Hindlimb muscle (tissue), 1 donor: ENCODE measurements around the gene ERC1. TPM values are rescaled to one million over a fixed set of nuclear protein-coding genes. Genes with fewer than 3 reads are reported as not detected.

Experiments used
- DNase-seq: peaks from one replicate; pipeline ENCODE4 v3.0.0-alpha.2; 2013
- polyA plus RNA-seq: library from polyadenylated mRNA; unstranded; fragments of 120-200 nt; gene quantifications from one replicate; pipeline ENCODE4 v1.2.1, GENCODE V29; 2013; ENCODE audit not compliant: insufficient read length

The ERC1 gene
- polyA plus RNA-seq, 1 donor: 24.1 TPM

- DNase-seq: no peak
Observed at GRCh38 chr12:1360441-1361210, 369.6 kb downstream of the ERC1 start.

DNA sequence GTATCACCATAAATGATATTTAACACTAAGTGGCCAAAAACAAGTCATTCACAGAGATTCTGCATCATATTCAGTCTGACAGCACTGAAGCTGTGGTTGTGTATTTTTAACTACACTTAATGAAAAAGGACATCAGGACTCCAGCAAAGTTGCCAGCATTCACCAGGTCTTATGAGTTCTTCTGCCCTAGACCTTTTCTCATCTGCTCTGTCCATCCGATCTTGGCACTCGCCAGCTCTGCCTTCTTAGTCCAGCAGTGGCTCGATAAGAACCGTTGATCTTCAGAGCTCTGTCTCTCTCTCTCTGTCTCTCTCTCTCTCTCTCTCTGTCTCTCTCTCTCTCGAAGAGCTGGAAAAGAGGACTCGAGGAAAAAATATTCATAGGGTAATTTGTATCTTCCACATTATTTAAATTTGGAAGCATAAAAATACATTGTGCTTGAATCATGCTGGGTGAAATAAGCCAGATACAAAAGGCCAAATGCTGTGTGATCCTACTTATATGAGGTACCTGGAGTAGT, 371.2 kb downstream of the ERC1 start:
- DNase-seq: no peak

DNA sequence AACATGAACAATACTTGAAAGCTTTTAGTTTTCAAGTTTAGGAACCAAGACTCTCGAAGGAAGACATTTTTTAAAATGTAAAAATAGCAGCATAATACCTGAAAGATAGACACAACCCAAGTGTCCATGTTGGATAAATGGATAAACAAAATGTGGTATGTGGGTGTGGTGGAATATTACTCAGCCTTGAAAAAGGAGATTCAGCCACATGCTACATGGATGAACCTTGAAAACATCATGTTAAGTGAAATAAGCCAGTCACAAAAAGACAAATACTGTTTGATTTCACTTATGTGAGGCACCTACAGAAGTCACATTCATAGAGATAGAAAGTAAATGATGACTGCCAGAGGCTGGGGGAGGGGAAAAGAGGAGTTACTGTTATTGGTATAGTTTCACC, 374.7 kb downstream of the ERC1 start:
- no peak for DNase-seq

- DNase-seq: no peak
Observed at GRCh38 chr12:1367331-1368291, 376.6 kb downstream of the ERC1 start.

DNA sequence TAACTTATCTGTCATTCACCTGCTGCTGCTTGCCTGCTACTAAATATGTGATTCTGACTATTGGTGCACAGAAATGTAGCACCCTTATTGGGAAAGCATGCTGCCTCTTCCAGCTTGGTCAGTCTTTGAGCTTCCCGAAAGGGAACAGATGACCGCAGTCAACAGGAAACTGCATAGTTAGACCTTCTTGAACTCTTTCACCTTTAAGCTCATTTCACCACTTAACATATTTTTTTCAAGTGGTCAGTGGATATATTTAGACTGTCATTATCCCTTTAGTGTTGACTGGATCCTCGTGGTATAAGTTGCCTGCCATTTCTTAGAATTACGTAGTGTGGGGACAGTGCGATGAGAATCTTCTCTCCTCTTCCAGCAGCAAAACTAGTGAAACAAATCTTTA, 378.4 kb downstream of the ERC1 start:
- no peak for DNase-seq

- DNase-seq: no peak
Observed at GRCh38 chr12:1369938-1370500, 379.0 kb downstream of the ERC1 start.

- peak; percentile 66 for DNase-seq
Observed at GRCh38 chr12:1373901-1374735, 383.1 kb downstream of the ERC1 start.

DNA sequence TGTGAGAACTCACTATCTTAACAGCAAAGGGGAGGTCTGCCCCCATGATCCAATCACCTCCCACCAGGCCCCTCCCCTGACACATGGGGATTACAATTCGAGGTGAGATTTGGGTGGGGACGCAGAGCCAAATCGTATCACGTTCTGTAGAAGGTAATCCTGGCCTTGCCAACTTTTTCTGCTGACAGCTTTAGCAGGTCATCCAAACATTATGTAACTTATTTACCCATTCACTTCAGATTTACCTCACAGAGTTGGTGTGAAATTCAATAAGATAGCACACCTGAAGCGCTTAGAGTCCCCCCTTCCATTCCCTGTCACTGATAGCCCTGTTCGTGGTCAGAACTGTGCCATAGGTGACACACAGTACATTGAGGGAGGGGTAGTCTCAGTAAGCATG, 384.3 kb downstream of the ERC1 start:
- DNase-seq: no peak

DNA sequence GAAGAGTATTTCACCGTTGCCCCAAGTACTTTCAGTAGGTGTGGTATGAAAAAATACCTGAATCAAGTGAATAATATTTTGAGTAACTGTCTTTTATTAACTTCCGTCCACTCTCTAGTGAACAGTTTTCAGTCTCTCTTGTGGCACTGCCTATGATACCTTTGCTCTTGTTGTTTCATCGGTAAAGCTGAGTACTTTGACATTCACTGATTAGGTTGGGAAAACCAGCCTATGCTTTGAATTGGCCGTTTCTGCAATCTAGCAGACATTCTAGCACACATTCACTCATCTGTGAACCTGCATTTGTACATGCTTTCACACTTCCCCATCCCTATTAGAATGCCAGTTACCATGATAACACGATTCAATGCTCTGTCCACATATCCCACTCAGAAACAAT, 386.1 kb downstream of the ERC1 start:
- DNase-seq: no peak

DNA sequence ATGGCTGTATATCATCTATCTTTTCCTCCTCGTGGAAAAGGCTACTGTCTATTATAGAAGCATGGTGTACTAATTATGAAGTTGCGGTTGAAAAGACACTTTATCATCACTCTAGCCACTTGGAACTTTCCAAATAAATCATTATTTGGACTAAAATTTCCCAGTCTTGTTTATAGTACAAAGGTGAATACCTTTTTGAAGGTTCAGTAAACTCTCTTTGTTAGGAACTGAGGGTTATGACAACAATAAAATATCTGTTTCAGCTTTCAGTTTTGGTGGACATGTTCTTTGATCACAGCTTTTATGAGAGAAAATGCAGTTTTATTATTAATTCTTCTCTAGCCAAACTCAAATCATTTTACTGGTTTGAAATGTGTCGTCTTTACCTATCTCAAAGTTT, 386.7 kb downstream of the ERC1 start:
- no peak for DNase-seq

DNA sequence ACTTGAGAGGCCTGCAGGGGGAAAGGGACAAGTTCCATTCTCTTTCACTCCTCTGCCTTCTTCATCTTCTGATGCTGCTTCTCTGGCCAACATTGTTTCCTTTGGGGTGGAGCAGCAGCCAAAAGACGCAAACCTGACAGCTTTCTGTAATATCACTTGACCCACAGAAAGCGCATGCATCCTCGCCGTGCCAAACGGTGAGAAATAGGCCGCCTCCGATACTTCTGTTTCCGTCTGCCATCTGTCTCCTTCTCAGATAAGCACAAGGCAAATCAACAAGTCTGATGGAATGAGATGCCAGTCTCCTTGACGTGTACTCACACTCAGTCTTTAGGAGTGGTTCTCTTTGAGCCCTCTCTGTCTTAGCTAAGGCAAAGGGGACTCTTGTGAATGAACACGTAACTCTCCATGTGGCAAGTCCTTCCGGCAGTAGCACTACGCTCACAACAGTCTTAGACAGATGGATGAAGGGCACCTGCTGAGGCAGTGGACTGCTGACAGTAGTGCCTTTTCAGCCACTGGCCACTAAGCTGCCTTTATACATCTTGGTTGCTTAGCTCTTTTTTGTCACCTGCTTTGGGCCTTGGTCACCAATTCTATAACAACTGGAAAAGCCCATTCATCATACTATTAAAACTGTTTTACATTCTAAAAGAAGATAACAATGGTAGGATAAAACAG, 389.3 kb downstream of the ERC1 start:
- no peak for DNase-seq

- no peak for DNase-seq
Observed at GRCh38 chr12:1382151-1382550, 391.1 kb downstream of the ERC1 start.

- no peak for DNase-seq
Observed at GRCh38 chr12:1382826-1383225, 391.8 kb downstream of the ERC1 start.

DNA sequence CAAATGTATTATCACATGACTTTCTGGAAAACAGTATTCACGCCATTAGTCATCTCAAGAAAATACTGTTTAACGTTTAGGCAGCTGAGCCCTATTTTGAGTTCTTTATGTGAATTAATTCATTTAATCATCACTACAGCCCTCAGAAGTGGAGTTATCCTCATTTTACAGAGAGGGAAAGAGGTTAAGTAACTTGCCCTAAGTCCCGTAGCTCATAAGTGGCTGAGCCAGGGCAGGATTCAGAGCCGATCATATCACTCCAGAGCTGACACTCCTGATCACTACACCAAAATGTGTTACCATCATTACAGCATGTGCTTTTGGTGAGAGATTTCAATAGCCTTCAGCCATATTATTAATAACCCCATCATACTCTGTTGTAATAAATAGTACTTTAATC, 392.7 kb downstream of the ERC1 start:
- DNase-seq: no peak

GRCh38 chr12:1384910-1385309, 393.9 kb downstream of the ERC1 start:
- no peak for DNase-seq

- DNase-seq: no peak
Observed at GRCh38 chr12:1391722-1392121, 400.7 kb downstream of the ERC1 start.

GRCh38 chr12:1395421-1395955, 404.5 kb downstream of the ERC1 start:
- DNase-seq: no peak

DNA sequence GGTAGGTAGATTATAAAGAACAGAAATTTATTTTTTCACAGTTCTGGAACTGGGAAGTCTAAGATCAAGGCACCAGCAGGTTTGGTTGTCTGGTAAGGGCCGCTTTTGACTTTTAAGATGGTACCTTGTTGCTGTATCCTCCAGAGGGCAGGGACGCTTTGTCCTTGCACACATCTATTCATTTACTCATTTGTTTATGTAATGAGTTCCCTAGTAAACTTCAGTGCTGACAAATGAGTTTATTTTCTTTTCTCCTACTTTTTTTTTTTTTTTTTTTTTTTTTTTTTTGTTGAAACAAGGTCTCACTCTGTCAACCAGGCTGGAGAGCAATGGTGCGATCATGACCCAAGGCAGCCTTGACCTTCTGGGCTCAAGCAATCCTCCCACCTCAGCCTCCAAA, 407.6 kb downstream of the ERC1 start:
- DNase-seq: no peak

GRCh38 chr12:1401891-1402290, 410.9 kb downstream of the ERC1 start:
- DNase-seq: no peak

DNA sequence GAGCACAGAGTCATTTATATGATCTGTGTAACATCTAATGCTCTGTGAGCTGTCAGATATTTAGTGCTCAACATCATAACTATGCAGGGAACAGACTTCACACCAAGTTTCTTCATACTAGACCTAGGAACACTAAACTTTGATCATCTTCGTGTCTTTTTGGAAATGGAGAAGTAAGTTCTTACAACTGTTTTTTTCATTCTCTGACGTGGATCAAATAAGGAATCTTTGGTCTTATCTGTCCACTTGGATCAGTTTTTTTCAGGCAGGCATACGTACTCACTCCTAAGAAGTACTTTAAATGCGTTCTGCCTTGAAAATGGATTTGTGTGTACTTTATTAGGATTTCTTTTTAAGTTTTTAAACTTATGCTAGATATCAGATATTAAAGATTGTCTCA, 412.4 kb downstream of the ERC1 start:
- no peak for DNase-seq

- DNase-seq: no peak
Observed at GRCh38 chr12:1405619-1406018, 414.6 kb downstream of the ERC1 start.
